GM18507 (cell line): ENCODE data around the gene UMODL1.
"Not testable (repeated sequence)": the region's sequence is repeated elsewhere in the genome, so short reads cannot be mapped to it uniquely, and the experiment has no call there.

ENCODE experiments used
- DNase-seq: peaks from one replicate; pipeline ENCODE4 v3.0.0; 2011; ENCODE audit warnings: low read depth; ENCODE audit not compliant: insufficient read length; ENCODE audit errors: extremely low spot score
- FAIRE-seq: peaks from 2 replicates; lab custom pipeline; 2011; peaks lifted over from hg19 to GRCh38; lab: Jason Lieb, UNC

The UMODL1 gene

GRCh38 chr21:42075686-42076471 lies 4.8 kb downstream of the UMODL1 start:
- FAIRE-seq, result no peak
- no peak for DNase-seq

GRCh38 chr21:42077685-42078238 lies 6.6 kb downstream of the UMODL1 start:
- peak; percentile 94 for FAIRE-seq
- DNase-seq, result peak; percentile 57

GRCh38 chr21:42078247-42079007 lies 7.3 kb downstream of the UMODL1 start:
- FAIRE-seq, DNase-seq: not testable (repeated sequence)

- FAIRE-seq, result no peak
- no peak for DNase-seq
These were observed 8.2 kb downstream of the UMODL1 start for GRCh38 chr21:42079008-42079938.

- DNase-seq (no peak), FAIRE-seq (no peak)
These were observed 9.0 kb downstream of the UMODL1 start for GRCh38 chr21:42079939-42080787.

- FAIRE-seq (no peak), DNase-seq (no peak)
These were observed 9.6 kb downstream of the UMODL1 start for GRCh38 chr21:42080788-42081083.

- DNase-seq, result no peak
- no peak for FAIRE-seq
These were observed 10.0 kb downstream of the UMODL1 start for GRCh38 chr21:42081138-42081537.

GRCh38 chr21:42081931-42082381 lies 10.8 kb downstream of the UMODL1 start:
- no peak for FAIRE-seq
- DNase-seq, result no peak

- no peak for FAIRE-seq
- DNase-seq, result no peak
These were observed 11.6 kb downstream of the UMODL1 start for GRCh38 chr21:42082501-42083360.

GRCh38 chr21:42083361-42083690 lies 12.2 kb downstream of the UMODL1 start:
- DNase-seq (no peak), FAIRE-seq (no peak)

GRCh38 chr21:42084079-42084478 lies 13.0 kb downstream of the UMODL1 start:
- DNase-seq (no peak), FAIRE-seq (no peak)

GRCh38 chr21:42085246-42086077 lies 14.3 kb downstream of the UMODL1 start:
- FAIRE-seq, result no peak
- no peak for DNase-seq

GRCh38 chr21:42086969-42087368 lies 15.9 kb downstream of the UMODL1 start:
- no peak for FAIRE-seq
- DNase-seq, result no peak

- DNase-seq, result no peak
- FAIRE-seq, result no peak
These were observed 17.0 kb downstream of the UMODL1 start for GRCh38 chr21:42088148-42088547.

GRCh38 chr21:42088658-42089057 lies 17.5 kb downstream of the UMODL1 start:
- FAIRE-seq (no peak), DNase-seq (no peak)

- DNase-seq (no peak), FAIRE-seq (no peak)
These were observed 18.0 kb downstream of the UMODL1 start for GRCh38 chr21:42089093-42089631.
